Skeletal muscle tissue (tissue), 4 donors: Measurements from ENCODE around the gene MAP1A. TPM values are rescaled to one million over a fixed set of nuclear protein-coding genes. Genes with fewer than 3 reads are reported as not detected.

Experiments
- H3K27ac ChIP-seq: one replicate; pipeline ENCODE4 v1.7.0; 2013; ENCODE audit warnings: mild to moderate bottlenecking, low read depth, low read length, inconsistent platforms
- H3K27me3 ChIP-seq, 3 donors: one replicate each; pipeline ENCODE4 v1.7.0; 2013; ENCODE audit warnings: low read length in 3 of 3; ENCODE audit not compliant: control insufficient read depth in 3 of 3, insufficient read depth in 3 of 3
- H3K36me3 ChIP-seq, 3 donors: one replicate each; pipeline ENCODE4 v1.7.0; 2013; ENCODE audit warnings: low read length in 3 of 3; ENCODE audit not compliant: control insufficient read depth in 3 of 3, insufficient read depth in 3 of 3
- H3K4me1 ChIP-seq, 3 donors: one replicate each; pipeline ENCODE4 v1.7.0; 2013; ENCODE audit warnings: low read length in 3 of 3, mild to moderate bottlenecking in 3 of 3; ENCODE audit not compliant: control insufficient read depth in 3 of 3, insufficient read depth in 3 of 3
- H3K4me3 ChIP-seq, 3 donors: one replicate each; pipeline ENCODE4 v1.7.0; 2013; ENCODE audit warnings: low read length in 3 of 3
- H3K9ac ChIP-seq, 3 donors: one replicate each; pipeline ENCODE4 v1.7.0; 2013; ENCODE audit warnings: low read length in 3 of 3, mild to moderate bottlenecking in 3 of 3, moderate library complexity in 2 of 3, low read depth in 1 of 3
- H3K9me3 ChIP-seq, 3 donors: one replicate each; pipeline ENCODE4 v1.7.0; 2013; ENCODE audit warnings: low read length in 3 of 3; ENCODE audit not compliant: control insufficient read depth in 3 of 3
- total RNA-seq: library from RNA; depleted of rRNA; stranded (reverse); fragments of >200 nt; gene quantifications from one replicate; pipeline ENCODE4 v1.2.3, GENCODE V29; 2014
- donor health status: Osteomylitis.

The MAP1A gene
- total RNA-seq = 19.3 TPM

GRCh38 chr15:43517354-43518196 lies at the start of gene MAP1A:
MAP1A (plus strand) TSS chr15:43517608; CDS start chr15:43521474, 3,866 bp downstream.
- peak within 1 kb of the TSS; percentile 60 to 69 (median 69) for H3K9ac ChIP-seq
- peaks cover 32 to 46% (median 38%) of the 10 kb centered on the region in 3 donors for H3K4me1 ChIP-seq
- peak within 1 kb of the TSS; percentile 67 to 79 (median 73) for H3K4me3 ChIP-seq
- peaks cover 12 to 24% (median 13%) of the 10 kb centered on the region in 3 donors for H3K36me3 ChIP-seq
- peaks cover 0 to 8% (median 7%) of the 10 kb centered on the region in 3 donors for H3K27me3 ChIP-seq
- peak within 1 kb of the TSS; percentile 73 for H3K27ac ChIP-seq
- H3K9me3 ChIP-seq = no peaks in the 10 kb centered on the region

- Histone ChIP-seq H3K27me3 (no peaks in the 10 kb centered on the region), H3K4me3 (no peak overlapping the region), H3K4me1 (no peaks in the 10 kb centered on the region), H3K36me3 (peaks cover 4 to 32% (median 14%) of the 10 kb centered on the region in 3 donors), H3K9me3 (no peaks in the 10 kb centered on the region), H3K27ac (no peak overlapping the region), H3K9ac (no peak overlapping the region)
Measured at GRCh38 chr15:43469867-43470266, 47.5 kb upstream of the MAP1A start.

GRCh38 chr15:43471975-43472374 lies 45.4 kb upstream of the MAP1A start:
- H3K27me3 ChIP-seq = no peaks in the 10 kb centered on the region
- H3K27ac ChIP-seq = no peak overlapping the region
- H3K4me1 ChIP-seq = no peaks in the 10 kb centered on the region
- peaks cover 8 to 45% (median 25%) of the 10 kb centered on the region in 3 donors for H3K36me3 ChIP-seq
- H3K9me3 ChIP-seq = no peaks in the 10 kb centered on the region
- no peak overlapping the region for H3K4me3 ChIP-seq
- H3K9ac ChIP-seq = no peak overlapping the region

GRCh38 chr15:43473885-43474284 lies 43.5 kb upstream of the MAP1A start:
- no peaks in the 10 kb centered on the region for H3K9me3 ChIP-seq
- peaks cover 9 to 43% (median 39%) of the 10 kb centered on the region in 3 donors for H3K36me3 ChIP-seq
- no peak overlapping the region for H3K9ac ChIP-seq
- H3K27ac ChIP-seq = no peak overlapping the region
- H3K4me1 ChIP-seq = no peaks in the 10 kb centered on the region
- no peak overlapping the region for H3K4me3 ChIP-seq
- no peaks in the 10 kb centered on the region for H3K27me3 ChIP-seq

GRCh38 chr15:43483297-43484128 lies 33.9 kb upstream of the MAP1A start:
- Histone ChIP-seq H3K36me3 (peaks cover 10 to 34% (median 22%) of the 10 kb centered on the region in 3 donors), H3K27me3 (no peaks in the 10 kb centered on the region), H3K27ac (no peak overlapping the region), H3K9ac (peak overlapping the region in 1 of 3 donors; percentile 17), H3K4me1 (no peaks in the 10 kb centered on the region), H3K4me3 (no peak overlapping the region), H3K9me3 (no peaks in the 10 kb centered on the region)

GRCh38 chr15:43484455-43484854 lies 33.0 kb upstream of the MAP1A start:
- no peaks in the 10 kb centered on the region for H3K27me3 ChIP-seq
- peaks cover 6 to 33% (median 15%) of the 10 kb centered on the region in 3 donors for H3K36me3 ChIP-seq
- no peak overlapping the region for H3K4me3 ChIP-seq
- no peaks in the 10 kb centered on the region for H3K4me1 ChIP-seq
- peak overlapping the region in 1 of 3 donors; percentile 17 for H3K9ac ChIP-seq
- H3K27ac ChIP-seq = no peak overlapping the region
- no peaks in the 10 kb centered on the region for H3K9me3 ChIP-seq

GRCh38 chr15:43487271-43487895 lies 30.0 kb upstream of the MAP1A start:
- no peak overlapping the region for H3K9ac ChIP-seq
- H3K27me3 ChIP-seq = no peaks in the 10 kb centered on the region
- H3K36me3 ChIP-seq = peaks cover 8 to 39% (median 15%) of the 10 kb centered on the region in 3 donors
- H3K4me3 ChIP-seq = no peak overlapping the region
- H3K4me1 ChIP-seq = peaks cover 3 to 8% (median 6%) of the 10 kb centered on the region in 3 donors
- H3K27ac ChIP-seq = no peak overlapping the region
- no peaks in the 10 kb centered on the region for H3K9me3 ChIP-seq

- H3K4me3 ChIP-seq = no peak overlapping the region
- H3K9ac ChIP-seq = no peak overlapping the region
- no peak overlapping the region for H3K27ac ChIP-seq
- no peaks in the 10 kb centered on the region for H3K27me3 ChIP-seq
- peaks cover 8 to 39% (median 15%) of the 10 kb centered on the region in 3 donors for H3K36me3 ChIP-seq
- peaks cover 8 to 15% (median 12%) of the 10 kb centered on the region in 3 donors for H3K4me1 ChIP-seq
- no peaks in the 10 kb centered on the region for H3K9me3 ChIP-seq
Measured at GRCh38 chr15:43488790-43489189, 28.6 kb upstream of the MAP1A start.

- Histone ChIP-seq H3K4me1 (peaks cover 8 to 19% (median 12%) of the 10 kb centered on the region in 3 donors), H3K36me3 (peaks cover 8 to 39% (median 15%) of the 10 kb centered on the region in 3 donors), H3K27ac (no peak overlapping the region), H3K27me3 (no peaks in the 10 kb centered on the region), H3K9me3 (no peaks in the 10 kb centered on the region), H3K4me3 (no peak overlapping the region), H3K9ac (no peak overlapping the region)
Measured at GRCh38 chr15:43489191-43489590, 28.2 kb upstream of the MAP1A start.
